ENCODE data around the gene SBNO2.
A peak's percentile ranks its signal among the peaks of the same experiment; 100 is the strongest.

Gene SBNO2

GRCh38 chr19:1199531-1199930 is 25.5 kb upstream of the SBNO2 start:
- no peak overlapping the region for H3K4me3 ChIP-seq (ENCODE audit: low read length)
- no peak overlapping the region for H3K9ac ChIP-seq (ENCODE audit: low read length)
- H3K4me1 ChIP-seq (ENCODE audit: control insufficient read depth, insufficient read depth, low read length), result peaks cover 13% of the 10 kb centered on the region

GRCh38 chr19:1189419-1189818 is 15.4 kb upstream of the SBNO2 start:
- Histone ChIP-seq H3K9ac (ENCODE audit: low read length) (no peak overlapping the region), H3K36me3 (ENCODE audit: control insufficient read depth, insufficient read depth, low read length) (no peaks in the 10 kb centered on the region), H3K9me3 (ENCODE audit: control insufficient read depth, low read length) (no peaks in the 10 kb centered on the region), H3K27me3 (ENCODE audit: control insufficient read depth, insufficient read depth, low read length) (no peaks in the 10 kb centered on the region), H3K4me3 (ENCODE audit: low read length) (no peak overlapping the region), H3K4me1 (ENCODE audit: control insufficient read depth, insufficient read depth, low read length) (peaks cover 8% of the 10 kb centered on the region)

More at GRCh38 chr19:1199531-1199930, 25.5 kb upstream of the SBNO2 start:
- no peaks in the 10 kb centered on the region for H3K36me3 ChIP-seq (ENCODE audit: control insufficient read depth, insufficient read depth, low read length)
- no peaks in the 10 kb centered on the region for H3K27me3 ChIP-seq (ENCODE audit: control insufficient read depth, insufficient read depth, low read length)
- no peaks in the 10 kb centered on the region for H3K9me3 ChIP-seq (ENCODE audit: control insufficient read depth, low read length)

- Histone ChIP-seq H3K36me3 (ENCODE audit: control insufficient read depth, insufficient read depth, low read length) (no peaks in the 10 kb centered on the region), H3K4me3 (ENCODE audit: low read length) (no peak overlapping the region), H3K9me3 (ENCODE audit: control insufficient read depth, low read length) (no peaks in the 10 kb centered on the region), H3K9ac (ENCODE audit: low read length) (peak overlapping the region; percentile 64), H3K27me3 (ENCODE audit: control insufficient read depth, insufficient read depth, low read length) (no peaks in the 10 kb centered on the region), H3K4me1 (ENCODE audit: control insufficient read depth, insufficient read depth, low read length) (peaks cover 42% of the 10 kb centered on the region)
Observed at GRCh38 chr19:1183543-1184172, 9.6 kb upstream of the SBNO2 start.

- H3K36me3 ChIP-seq (ENCODE audit: control insufficient read depth, insufficient read depth, low read length), result no peaks in the 10 kb centered on the region
- H3K9ac ChIP-seq (ENCODE audit: low read length), result no peak overlapping the region
- no peaks in the 10 kb centered on the region for H3K9me3 ChIP-seq (ENCODE audit: control insufficient read depth, low read length)
- no peaks in the 10 kb centered on the region for H3K27me3 ChIP-seq (ENCODE audit: control insufficient read depth, insufficient read depth, low read length)
- peaks cover 44% of the 10 kb centered on the region for H3K4me1 ChIP-seq (ENCODE audit: control insufficient read depth, insufficient read depth, low read length)
- H3K4me3 ChIP-seq (ENCODE audit: low read length), result no peak overlapping the region
Observed at GRCh38 chr19:1182727-1183126, 8.7 kb upstream of the SBNO2 start.

GRCh38 chr19:1182068-1182467 is 8.0 kb upstream of the SBNO2 start:
- Histone ChIP-seq H3K4me1 (ENCODE audit: control insufficient read depth, insufficient read depth, low read length) (peaks cover 47% of the 10 kb centered on the region), H3K4me3 (ENCODE audit: low read length) (no peak overlapping the region), H3K9ac (ENCODE audit: low read length) (no peak overlapping the region), H3K9me3 (ENCODE audit: control insufficient read depth, low read length) (no peaks in the 10 kb centered on the region), H3K27me3 (ENCODE audit: control insufficient read depth, insufficient read depth, low read length) (no peaks in the 10 kb centered on the region), H3K36me3 (ENCODE audit: control insufficient read depth, insufficient read depth, low read length) (no peaks in the 10 kb centered on the region)

- Histone ChIP-seq H3K9me3 (ENCODE audit: control insufficient read depth, low read length) (no peaks in the 10 kb centered on the region), H3K27me3 (ENCODE audit: control insufficient read depth, insufficient read depth, low read length) (no peaks in the 10 kb centered on the region), H3K4me3 (ENCODE audit: low read length) (no peak overlapping the region), H3K36me3 (ENCODE audit: control insufficient read depth, insufficient read depth, low read length) (no peaks in the 10 kb centered on the region), H3K9ac (ENCODE audit: low read length) (peak overlapping the region; percentile 33), H3K4me1 (ENCODE audit: control insufficient read depth, insufficient read depth, low read length) (peaks cover 47% of the 10 kb centered on the region)
Observed at GRCh38 chr19:1181606-1182005, 7.5 kb upstream of the SBNO2 start.

- no peaks in the 10 kb centered on the region for H3K9me3 ChIP-seq (ENCODE audit: control insufficient read depth, low read length)
- H3K4me3 ChIP-seq (ENCODE audit: low read length), result no peak overlapping the region
- no peaks in the 10 kb centered on the region for H3K27me3 ChIP-seq (ENCODE audit: control insufficient read depth, insufficient read depth, low read length)
- H3K4me1 ChIP-seq (ENCODE audit: control insufficient read depth, insufficient read depth, low read length), result peaks cover 31% of the 10 kb centered on the region
- H3K36me3 ChIP-seq (ENCODE audit: control insufficient read depth, insufficient read depth, low read length), result no peaks in the 10 kb centered on the region
- no peak overlapping the region for H3K9ac ChIP-seq (ENCODE audit: low read length)
Observed at GRCh38 chr19:1177322-1178114, 3.5 kb upstream of the SBNO2 start.

- Histone ChIP-seq H3K4me1 (ENCODE audit: control insufficient read depth, insufficient read depth, low read length) (peaks cover 35% of the 10 kb centered on the region), H3K9me3 (ENCODE audit: control insufficient read depth, low read length) (no peaks in the 10 kb centered on the region)
Observed at GRCh38 chr19:1173159-1173844, 766 bp downstream of the SBNO2 start.

GRCh38 chr19:1172353-1173158 is 1.5 kb downstream of the SBNO2 start:
- H3K9ac ChIP-seq (ENCODE audit: low read length), result peak overlapping the region; percentile 87
- H3K27me3 ChIP-seq (ENCODE audit: control insufficient read depth, insufficient read depth, low read length), result no peaks in the 10 kb centered on the region
- no peaks in the 10 kb centered on the region for H3K9me3 ChIP-seq (ENCODE audit: control insufficient read depth, low read length)
- H3K4me3 ChIP-seq (ENCODE audit: low read length), result peak overlapping the region; percentile 71
- H3K36me3 ChIP-seq (ENCODE audit: control insufficient read depth, insufficient read depth, low read length), result peaks cover 5% of the 10 kb centered on the region
- peaks cover 31% of the 10 kb centered on the region for H3K4me1 ChIP-seq (ENCODE audit: control insufficient read depth, insufficient read depth, low read length)

More at GRCh38 chr19:1173159-1173844, 766 bp downstream of the SBNO2 start:
- no peaks in the 10 kb centered on the region for H3K27me3 ChIP-seq (ENCODE audit: control insufficient read depth, insufficient read depth, low read length)
- peaks cover 5% of the 10 kb centered on the region for H3K36me3 ChIP-seq (ENCODE audit: control insufficient read depth, insufficient read depth, low read length)
- peak overlapping the region; percentile 87 for H3K9ac ChIP-seq (ENCODE audit: low read length)
- peak overlapping the region; percentile 71 for H3K4me3 ChIP-seq (ENCODE audit: low read length)

- Histone ChIP-seq H3K4me3 (ENCODE audit: low read length) (peak overlapping the region; percentile 19), H3K9me3 (ENCODE audit: control insufficient read depth, low read length) (no peaks in the 10 kb centered on the region), H3K9ac (ENCODE audit: low read length) (peak overlapping the region; percentile 87), H3K4me1 (ENCODE audit: control insufficient read depth, insufficient read depth, low read length) (peaks cover 30% of the 10 kb centered on the region), H3K27me3 (ENCODE audit: control insufficient read depth, insufficient read depth, low read length) (no peaks in the 10 kb centered on the region), H3K36me3 (ENCODE audit: control insufficient read depth, insufficient read depth, low read length) (peaks cover 5% of the 10 kb centered on the region)
Observed at GRCh38 chr19:1171755-1172352, 2.2 kb downstream of the SBNO2 start.

- Histone ChIP-seq H3K4me3 (ENCODE audit: low read length) (no peak overlapping the region), H3K9me3 (ENCODE audit: control insufficient read depth, low read length) (no peaks in the 10 kb centered on the region), H3K9ac (ENCODE audit: low read length) (peak overlapping the region; percentile 87), H3K27me3 (ENCODE audit: control insufficient read depth, insufficient read depth, low read length) (no peaks in the 10 kb centered on the region), H3K4me1 (ENCODE audit: control insufficient read depth, insufficient read depth, low read length) (peaks cover 30% of the 10 kb centered on the region), H3K36me3 (ENCODE audit: control insufficient read depth, insufficient read depth, low read length) (peaks cover 5% of the 10 kb centered on the region)
Observed at GRCh38 chr19:1170938-1171754, 2.9 kb downstream of the SBNO2 start.

Data from mucosa of stomach (tissue), 1 donor.